Ammon's horn (tissue), 1 donor: Measurements from ENCODE around the gene UCK1.

Experiments used
- DNase-seq: peaks from one replicate; pipeline ENCODE4 v3.0.0-alpha.2; 2016; ENCODE audit warnings: low spot score

UCK1 gene

DNA sequence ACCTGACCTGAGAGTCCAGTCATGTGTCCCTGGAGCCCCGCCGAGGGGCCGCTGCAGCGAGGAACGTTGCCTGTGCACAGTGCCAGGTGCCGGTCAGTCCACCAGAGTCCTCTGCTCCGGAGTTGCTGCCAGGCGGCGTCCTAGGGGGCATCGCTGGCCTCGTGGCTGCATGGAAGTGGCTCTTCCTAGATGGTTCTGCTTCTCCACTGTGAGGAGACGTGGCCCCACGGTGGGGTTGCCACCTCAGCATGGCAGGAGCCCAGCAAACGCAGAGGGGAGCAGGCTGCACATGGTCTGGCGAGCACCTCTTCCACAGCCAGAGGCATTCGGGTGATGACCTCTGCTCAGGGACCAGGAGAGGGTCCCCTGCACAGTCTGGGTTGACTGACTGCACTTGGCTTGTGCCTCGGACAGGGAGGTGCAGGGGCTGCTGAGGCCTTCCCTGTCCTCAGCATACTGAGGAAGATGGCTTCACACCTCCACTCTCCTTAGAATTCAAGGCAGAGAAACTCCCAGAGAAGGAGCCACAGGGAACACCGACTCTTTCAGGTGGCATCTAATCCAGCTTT lies 54.2 kb downstream of the UCK1 start:
- DNase-seq: no peak

DNA sequence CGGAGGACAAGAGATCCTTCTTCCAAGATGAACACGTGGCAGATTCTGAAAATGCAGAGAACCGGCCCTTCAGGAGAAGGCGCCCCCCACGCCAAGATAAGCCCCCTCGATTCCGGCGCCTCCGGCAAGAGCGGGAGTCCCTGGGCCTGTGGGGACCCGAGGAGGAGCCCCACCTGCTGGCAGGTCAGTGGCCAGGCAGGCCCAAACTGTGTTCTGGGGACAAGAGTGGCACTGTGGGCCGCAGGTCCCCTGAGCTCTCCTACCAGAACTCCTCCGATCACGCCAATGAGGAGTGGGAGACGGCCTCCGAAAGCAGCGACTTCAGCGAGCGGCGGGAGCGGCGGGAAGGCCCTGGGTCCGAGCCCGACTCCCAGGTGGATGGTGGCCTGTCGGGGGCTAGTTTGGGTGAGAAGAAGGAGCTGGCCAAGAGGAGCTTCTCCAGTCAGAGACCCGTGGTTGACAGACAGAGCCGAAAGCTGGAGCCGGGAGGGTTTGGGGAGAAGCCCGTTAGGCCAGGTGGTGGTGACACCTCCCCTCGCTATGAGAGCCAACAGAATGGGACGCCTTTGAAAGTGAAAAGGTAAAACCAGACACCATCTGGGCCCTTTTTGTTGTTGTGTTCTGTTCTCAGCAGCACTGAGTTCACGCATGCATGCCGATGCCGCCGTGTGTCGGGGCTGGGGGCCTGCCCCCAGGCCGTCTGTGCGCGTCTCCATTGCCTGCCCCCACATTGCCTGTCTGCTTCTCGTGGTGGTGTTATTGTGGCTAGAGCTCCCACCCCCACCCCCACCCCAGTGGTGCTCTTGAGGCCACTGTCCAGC lies 54.9 kb downstream of the UCK1 start:
- DNase-seq: no peak

DNA sequence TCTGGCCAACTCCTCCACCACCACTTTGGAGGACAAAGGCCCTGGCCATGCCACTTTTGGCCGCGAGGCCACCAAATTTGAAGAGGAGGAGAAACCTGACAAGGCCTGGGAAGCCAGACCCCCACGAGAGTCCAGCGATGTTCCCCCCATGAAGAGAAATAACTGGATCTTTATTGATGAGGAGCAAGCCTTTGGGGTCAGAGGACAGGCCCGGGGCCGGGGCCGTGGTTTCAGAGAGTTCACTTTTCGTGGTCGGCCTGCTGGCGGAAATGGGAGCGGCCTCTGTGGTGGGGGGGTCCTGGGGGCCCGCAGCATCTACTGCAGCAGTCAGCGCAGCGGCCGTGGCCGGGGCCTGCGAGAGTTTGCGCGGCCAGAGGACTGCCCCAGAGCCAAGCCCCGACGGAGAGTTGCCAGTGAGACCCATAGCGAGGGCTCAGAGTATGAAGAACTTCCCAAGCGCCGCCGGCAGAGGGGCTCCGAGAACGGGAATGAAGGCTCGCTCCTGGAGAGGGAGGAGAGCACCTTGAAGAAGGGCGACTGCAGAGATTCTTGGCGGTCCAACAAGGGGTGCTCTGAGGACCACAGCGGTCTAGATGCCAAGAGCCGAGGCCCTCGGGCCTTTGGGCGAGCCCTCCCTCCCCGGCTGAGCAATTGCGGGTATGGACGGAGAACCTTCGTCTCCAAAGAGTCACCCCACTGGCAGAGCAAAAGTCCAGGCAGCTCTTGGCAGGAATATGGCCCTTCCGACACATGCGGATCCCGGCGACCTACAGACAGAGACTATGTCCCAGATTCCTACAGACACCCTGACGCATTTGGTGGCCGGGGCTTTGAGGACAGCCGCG lies 55.7 kb downstream of the UCK1 start:
- DNase-seq: no peak

DNA sequence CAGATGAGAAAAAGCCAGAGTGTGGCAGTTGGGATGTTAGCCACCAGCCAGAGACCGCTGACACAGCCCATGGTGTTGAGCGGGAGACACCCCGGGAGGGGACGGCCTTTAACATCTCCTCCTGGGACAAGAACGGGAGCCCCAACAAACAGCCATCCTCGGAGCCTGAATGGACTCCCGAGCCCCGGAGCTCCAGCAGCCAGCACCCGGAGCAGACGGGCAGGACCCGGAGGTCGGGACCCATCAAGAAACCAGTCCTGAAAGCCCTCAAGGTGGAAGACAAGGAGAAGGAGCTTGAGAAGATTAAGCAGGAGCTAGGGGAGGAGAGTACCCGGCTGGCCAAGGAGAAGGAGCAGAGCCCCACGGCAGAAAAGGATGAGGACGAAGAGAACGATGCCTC lies 56.4 kb downstream of the UCK1 start:
- no peak for DNase-seq

DNA sequence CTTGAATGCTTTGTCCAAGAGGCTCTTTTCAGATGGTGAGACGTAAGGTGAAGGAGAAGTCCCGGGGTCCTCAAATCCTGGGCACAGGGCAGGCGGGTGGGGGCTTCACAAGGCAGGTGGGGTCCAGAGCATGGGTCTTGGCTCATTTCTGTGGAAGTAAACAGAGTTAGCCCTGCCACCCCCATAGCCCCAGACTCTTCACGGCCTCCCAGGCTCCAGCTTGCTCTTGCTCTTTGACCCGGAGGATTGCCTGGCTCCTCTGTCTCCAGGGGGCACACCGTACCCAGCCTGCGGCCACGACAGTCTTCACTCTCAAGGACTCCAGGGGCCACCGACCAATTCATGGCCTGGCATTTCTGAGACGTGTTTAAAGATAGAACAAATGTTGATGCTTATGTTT lies 57.2 kb downstream of the UCK1 start:
- no peak for DNase-seq
